Measurements from ENCODE around the gene DNAH17. TPM values are rescaled to one million over a fixed set of nuclear protein-coding genes. Genes with fewer than 3 reads are reported as not detected.

Gene DNAH17
- total RNA-seq, 4 donors from 2014 or later = 0.89 to 15.4 (median 3.8) TPM

DNA sequence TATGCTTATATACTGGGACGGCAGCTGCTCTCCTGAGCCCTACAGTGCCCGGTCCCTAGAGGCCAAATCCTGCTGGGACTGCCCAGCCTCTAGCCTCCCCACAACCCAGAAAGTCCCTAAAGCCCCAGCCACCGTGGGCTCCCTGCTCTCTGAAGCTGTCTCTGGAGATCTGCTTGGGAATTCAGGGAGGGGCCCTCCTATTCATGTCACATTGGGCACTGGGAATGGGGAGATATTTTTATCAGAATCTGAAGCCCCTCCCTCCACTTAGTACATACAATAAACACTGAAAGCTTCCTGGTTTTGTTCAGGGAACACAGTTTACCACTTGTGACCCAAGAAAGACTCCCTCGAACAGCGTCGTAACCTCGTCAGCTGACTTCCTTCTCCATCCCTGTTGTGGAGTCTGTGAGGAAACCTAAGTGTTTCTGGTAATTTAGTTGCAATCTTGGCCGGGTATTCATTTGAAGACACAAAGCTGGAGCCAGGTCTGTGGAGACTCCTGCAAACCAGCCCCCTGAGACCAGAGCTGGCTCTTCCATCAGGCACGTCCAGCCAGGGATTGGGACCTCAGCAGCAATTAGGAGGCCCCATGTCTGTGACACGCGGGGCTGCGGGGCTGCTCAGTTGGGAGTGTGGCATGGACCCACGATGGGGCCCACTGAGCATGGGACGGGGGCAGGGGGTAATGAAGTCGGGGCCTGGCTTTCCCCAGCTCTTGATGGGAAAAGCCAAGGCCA lies 160.2 kb downstream of the DNAH17 start:
- peak in 1 of 2 donors; percentile 50 for DNase-seq (ENCODE audit: low spot score in 2 of 2)
- H3K4me3 ChIP-seq (ENCODE audit: low read depth, poor library complexity, severe bottlenecking) = no peak overlapping the region
- TF ChIP-seq POLR2A (IDR thresholded peaks at IDR 0.05) = no peak
- TF ChIP-seq, protein P1, sequence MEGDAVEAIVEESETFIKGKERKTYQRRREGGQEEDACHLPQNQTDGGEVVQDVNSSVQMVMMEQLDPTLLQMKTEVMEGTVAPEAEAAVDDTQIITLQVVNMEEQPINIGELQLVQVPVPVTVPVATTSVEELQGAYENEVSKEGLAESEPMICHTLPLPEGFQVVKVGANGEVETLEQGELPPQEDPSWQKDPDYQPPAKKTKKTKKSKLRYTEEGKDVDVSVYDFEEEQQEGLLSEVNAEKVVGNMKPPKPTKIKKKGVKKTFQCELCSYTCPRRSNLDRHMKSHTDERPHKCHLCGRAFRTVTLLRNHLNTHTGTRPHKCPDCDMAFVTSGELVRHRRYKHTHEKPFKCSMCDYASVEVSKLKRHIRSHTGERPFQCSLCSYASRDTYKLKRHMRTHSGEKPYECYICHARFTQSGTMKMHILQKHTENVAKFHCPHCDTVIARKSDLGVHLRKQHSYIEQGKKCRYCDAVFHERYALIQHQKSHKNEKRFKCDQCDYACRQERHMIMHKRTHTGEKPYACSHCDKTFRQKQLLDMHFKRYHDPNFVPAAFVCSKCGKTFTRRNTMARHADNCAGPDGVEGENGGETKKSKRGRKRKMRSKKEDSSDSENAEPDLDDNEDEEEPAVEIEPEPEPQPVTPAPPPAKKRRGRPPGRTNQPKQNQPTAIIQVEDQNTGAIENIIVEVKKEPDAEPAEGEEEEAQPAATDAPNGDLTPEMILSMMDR (IDR thresholded peaks at IDR 0.05) = no peak
- intact Hi-C loops (cut with DNase I; ENCODE audit: low total_unique reads) = no loop called here
- WGBS, 2 donors = 67 to 71% methylated on average over 14 to 15 of the region's 15 CpGs

DNA sequence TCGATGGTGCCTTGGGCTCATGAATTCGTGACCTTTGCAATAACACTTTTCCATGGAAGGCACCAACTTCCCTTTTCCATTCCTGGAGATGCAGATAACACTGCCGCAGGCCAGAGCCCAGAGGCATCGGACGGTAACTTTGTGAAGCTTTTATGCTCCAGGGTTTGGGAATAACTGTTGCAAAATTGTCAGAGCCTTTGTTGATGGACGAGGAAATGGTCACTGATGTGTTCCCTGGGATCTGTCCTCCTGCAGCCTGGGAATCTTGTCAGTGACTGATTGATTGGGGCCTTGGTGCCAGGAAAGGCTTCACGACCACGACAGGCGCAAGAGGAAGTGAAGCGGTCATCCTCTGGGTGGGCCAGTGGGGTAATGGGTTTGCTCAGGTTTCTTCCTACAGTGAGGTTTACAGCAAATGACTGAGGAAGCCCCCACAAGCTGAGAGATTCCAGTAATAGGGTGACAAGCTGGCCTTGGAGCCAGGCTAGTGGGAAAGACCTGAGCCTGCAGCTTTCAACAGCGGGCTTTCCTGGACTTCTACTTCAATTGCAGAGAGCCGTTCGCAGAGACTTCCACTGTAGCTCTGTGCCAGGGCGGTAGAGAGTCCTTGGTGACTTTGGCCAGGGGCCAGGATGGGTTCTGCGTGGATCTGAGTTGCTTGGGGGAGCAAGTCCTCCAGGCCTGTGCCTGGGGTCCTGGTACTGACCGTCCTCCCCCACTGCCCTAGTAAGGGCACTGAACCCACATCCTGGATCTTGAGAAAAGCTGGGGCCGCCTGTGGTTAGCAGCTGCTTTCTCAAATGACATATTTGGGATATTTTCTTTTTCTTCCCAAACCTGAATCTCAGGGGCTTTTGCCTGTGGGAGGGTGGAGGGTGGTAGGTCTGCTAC lies 161.1 kb downstream of the DNAH17 start:
- WGBS, 2 donors = 68 to 77% methylated on average over 17 of the region's 17 CpGs
- intact Hi-C loops (cut with DNase I; ENCODE audit: low total_unique reads) = no loop called here
- DNase-seq (ENCODE audit: low spot score in 2 of 2) = no peak
- TF ChIP-seq, protein P1 (IDR thresholded peaks at IDR 0.05) = no peak
- TF ChIP-seq POLR2A (IDR thresholded peaks at IDR 0.05) = no peak
- no peak overlapping the region for H3K4me3 ChIP-seq (ENCODE audit: low read depth, poor library complexity, severe bottlenecking)

DNA sequence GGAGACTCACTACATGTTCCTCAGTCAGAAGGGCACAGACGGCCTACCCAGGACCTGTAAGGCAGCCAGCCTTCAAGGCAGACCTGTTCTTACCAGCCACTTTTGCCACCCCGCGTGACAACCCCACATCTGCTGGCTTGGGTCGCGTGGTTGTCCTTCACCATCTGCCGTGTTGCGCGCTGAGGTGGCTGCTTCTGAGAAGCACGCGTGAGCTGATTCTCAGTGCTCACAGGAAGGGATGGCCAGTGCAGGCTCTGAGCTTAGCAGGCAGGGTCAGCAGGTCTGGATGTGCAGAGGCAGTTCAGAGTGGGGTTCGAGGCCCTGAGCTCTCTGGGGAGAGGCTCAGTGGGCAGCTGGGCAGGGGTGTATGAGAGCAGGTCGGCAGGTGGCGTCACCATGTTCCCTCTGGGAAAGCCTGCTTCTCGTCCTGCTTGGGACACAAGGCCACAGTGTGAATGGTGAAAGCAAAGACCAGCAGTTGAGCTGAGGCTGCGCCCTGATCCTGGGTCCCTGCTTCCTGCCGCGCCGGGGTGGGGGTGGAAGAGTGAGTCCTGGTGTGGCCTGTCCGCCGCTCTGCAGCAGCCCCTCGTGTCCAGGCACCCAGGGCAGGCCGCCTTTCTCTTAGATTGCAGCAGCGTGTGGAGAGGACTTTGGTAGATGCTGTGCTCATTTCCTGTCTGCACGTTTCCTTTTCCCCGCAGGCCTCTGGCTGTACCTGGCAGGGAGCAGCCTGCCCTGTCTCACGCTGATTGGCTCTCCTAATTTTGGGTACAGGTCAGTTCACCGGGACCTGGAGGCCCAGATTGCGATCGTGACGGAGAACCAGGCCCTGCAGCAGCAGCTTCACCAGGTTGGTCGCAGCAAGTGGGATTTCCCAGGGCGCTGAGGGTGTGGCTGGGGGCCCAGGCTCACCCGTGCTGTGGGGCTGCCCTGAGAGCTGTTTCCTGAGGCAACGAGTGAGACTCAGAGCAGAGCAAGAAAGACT lies 162.7 kb downstream of the DNAH17 start:
- WGBS, 2 donors = 82 to 84% methylated on average over 34 of the region's 34 CpGs

DNA sequence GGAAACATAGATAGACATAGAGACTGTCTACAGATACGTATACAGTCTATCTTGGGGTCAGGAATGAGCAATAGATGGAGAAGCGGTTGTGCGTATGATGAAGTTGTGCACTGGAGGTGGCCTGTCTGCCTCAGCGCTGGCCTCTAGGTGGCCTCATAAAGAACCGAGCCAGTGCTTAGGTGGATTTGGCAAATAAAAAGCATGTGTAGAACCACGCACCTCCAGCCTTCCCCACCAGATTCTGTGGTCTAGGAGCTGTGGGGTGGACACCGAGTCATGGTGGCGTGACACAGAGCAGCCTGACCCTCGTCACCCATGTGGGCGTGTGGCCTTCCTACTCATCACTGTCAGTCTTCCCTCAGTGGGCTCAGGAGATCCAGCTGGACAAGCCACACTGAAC lies 164.8 kb downstream of the DNAH17 start:
- intact Hi-C loops (cut with DNase I; ENCODE audit: low total_unique reads) = no loop called here
- no peak overlapping the region for H3K4me3 ChIP-seq (ENCODE audit: low read depth, poor library complexity, severe bottlenecking)
- WGBS, 2 donors = 87 to 90% methylated on average over 10 of the region's 10 CpGs
- TF ChIP-seq POLR2A (IDR thresholded peaks at IDR 0.05) = no peak
- TF ChIP-seq, protein P1 (IDR thresholded peaks at IDR 0.05) = no peak
- DNase-seq (ENCODE audit: low spot score in 2 of 2) = no peak

More for the DNA sequence above, 162.7 kb downstream of the DNAH17 start:
- TF ChIP-seq, protein P1 (IDR thresholded peaks at IDR 0.05) = no peak
- no peak for TF ChIP-seq POLR2A (IDR thresholded peaks at IDR 0.05)
- no peak for DNase-seq (ENCODE audit: low spot score in 2 of 2)
- no peak overlapping the region for H3K4me3 ChIP-seq (ENCODE audit: low read depth, poor library complexity, severe bottlenecking)
- intact Hi-C loops (cut with DNase I; ENCODE audit: low total_unique reads) = no loop called here

DNA sequence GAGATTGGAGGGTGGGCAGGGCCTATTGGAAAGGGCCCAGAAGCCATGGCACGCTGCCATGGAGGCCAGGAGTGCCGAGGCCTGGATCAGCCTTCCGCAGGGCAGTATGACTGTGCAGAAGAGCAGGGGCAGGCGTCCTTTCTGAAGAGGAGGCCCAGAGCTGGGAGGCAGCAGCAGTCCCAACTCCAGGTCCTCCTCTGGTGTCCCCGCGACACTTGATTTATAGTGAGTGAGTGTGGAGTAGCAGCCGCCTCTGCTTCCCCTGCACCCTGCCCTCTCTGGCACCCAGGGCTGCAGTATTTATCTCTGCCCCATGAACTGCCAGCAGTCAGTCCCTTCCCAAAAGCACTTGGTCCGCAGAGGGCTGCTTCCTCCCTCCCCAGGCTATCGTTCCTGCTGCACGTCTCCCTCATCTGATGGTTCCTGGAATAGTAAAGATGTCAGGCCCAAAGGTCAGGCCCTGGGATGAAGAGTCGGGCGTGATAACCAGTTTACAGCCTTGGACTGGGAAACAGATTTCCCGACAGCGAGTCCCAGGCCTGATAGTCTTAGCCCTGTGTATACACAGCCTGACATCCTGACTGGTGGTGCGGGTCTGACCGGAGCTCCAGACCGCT lies 165.8 kb downstream of the DNAH17 start:
- DNase-seq (ENCODE audit: low spot score in 2 of 2) = no peak
- no peak overlapping the region for H3K4me3 ChIP-seq (ENCODE audit: low read depth, poor library complexity, severe bottlenecking)
- TF ChIP-seq, protein P1 (IDR thresholded peaks at IDR 0.05) = no peak
- TF ChIP-seq POLR2A (IDR thresholded peaks at IDR 0.05) = no peak
- 80 to 83% methylated on average over 17 of the region's 17 CpGs for WGBS, 2 donors
- intact Hi-C loops (cut with DNase I; ENCODE audit: low total_unique reads) = no loop called here

Data from lower leg skin (tissue), 4 donors.